ENCODE results near the gene ZNF12.

The ZNF12 gene

DNA sequence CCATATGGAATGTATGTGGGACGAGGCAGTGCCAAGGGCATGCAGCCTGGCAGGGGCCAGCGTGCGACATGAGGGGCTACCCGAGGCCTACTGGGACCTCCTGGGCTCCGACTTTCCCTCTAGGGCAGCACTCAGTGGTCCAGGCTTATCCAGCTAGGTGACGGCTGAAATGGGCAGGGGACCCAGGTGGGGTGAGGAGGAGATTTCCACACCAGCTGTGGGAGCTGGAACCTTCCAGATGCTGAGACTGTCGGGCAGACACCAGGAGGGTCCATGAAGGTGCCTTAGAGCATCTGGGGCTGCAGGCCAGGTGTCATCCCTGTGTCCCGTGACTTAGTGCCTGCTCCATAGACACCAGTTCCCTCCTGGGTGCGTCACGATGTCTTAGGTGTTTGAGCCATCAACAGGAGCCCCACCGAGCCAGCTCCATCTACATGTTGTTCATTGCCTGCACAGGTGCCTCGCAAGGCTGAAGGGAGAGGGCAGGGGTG lies 56.2 kb downstream of the ZNF12 start:
- no peak for DNase-seq (ENCODE audit: low read depth)
- no peak overlapping the region for H3K4me3 ChIP-seq (ENCODE audit: low read depth, low read length)

DNA sequence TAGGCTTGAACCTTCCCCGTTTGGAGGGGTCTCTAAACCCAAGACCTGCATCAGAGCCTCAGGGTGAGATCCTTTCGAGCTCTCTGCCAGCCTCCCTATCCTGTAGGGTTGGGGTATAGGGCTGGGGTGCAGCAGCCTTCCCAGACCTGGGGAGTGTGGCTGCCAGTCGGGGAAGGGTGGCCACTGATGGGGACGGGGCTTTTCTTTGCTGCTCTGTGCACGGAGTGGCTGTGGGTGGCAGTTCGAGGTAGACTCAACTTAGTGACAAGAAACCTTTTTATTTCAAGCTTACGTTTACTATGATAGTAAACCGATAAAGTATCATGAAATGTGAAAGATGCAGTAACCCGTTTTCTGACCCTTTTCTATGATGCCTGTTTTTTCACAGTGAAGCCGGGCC lies 56.7 kb downstream of the ZNF12 start:
- DNase-seq (ENCODE audit: low read depth) = no peak
- no peak for TF ChIP-seq MYC (IDR thresholded peaks at IDR 0.05; ENCODE audit: low read depth, low read length)
- TF ChIP-seq, protein P1, sequence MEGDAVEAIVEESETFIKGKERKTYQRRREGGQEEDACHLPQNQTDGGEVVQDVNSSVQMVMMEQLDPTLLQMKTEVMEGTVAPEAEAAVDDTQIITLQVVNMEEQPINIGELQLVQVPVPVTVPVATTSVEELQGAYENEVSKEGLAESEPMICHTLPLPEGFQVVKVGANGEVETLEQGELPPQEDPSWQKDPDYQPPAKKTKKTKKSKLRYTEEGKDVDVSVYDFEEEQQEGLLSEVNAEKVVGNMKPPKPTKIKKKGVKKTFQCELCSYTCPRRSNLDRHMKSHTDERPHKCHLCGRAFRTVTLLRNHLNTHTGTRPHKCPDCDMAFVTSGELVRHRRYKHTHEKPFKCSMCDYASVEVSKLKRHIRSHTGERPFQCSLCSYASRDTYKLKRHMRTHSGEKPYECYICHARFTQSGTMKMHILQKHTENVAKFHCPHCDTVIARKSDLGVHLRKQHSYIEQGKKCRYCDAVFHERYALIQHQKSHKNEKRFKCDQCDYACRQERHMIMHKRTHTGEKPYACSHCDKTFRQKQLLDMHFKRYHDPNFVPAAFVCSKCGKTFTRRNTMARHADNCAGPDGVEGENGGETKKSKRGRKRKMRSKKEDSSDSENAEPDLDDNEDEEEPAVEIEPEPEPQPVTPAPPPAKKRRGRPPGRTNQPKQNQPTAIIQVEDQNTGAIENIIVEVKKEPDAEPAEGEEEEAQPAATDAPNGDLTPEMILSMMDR (IDR thresholded peaks at IDR 0.05; ENCODE audit: low read depth, low read length) = no peak
- TF ChIP-seq POLR2A (IDR thresholded peaks at IDR 0.05; ENCODE audit: extremely low read depth, insufficient read length) = no peak
- TF ChIP-seq MAX (IDR thresholded peaks at IDR 0.05; ENCODE audit: low read depth, low read length) = no peak
- no peak overlapping the region for H3K4me3 ChIP-seq (ENCODE audit: low read depth, low read length)

More for the DNA sequence above, 56.2 kb downstream of the ZNF12 start:
- no peak for TF ChIP-seq POLR2A (IDR thresholded peaks at IDR 0.05; ENCODE audit: extremely low read depth, insufficient read length)
- TF ChIP-seq MYC (IDR thresholded peaks at IDR 0.05; ENCODE audit: low read depth, low read length) = no peak
- TF ChIP-seq, protein P1 (IDR thresholded peaks at IDR 0.05; ENCODE audit: low read depth, low read length) = no peak
- no peak for TF ChIP-seq MAX (IDR thresholded peaks at IDR 0.05; ENCODE audit: low read depth, low read length)

- TF ChIP-seq, protein P1 (IDR thresholded peaks at IDR 0.05; ENCODE audit: low read depth, low read length) = no peak
- TF ChIP-seq MAX (IDR thresholded peaks at IDR 0.05; ENCODE audit: low read depth, low read length) (no peak), MYC (IDR thresholded peaks at IDR 0.05; ENCODE audit: low read depth, low read length) (no peak), POLR2A (IDR thresholded peaks at IDR 0.05; ENCODE audit: extremely low read depth, insufficient read length) (no peak)
- DNase-seq (ENCODE audit: low read depth) = no peak
Observed at GRCh38 chr7:6649241-6649961, 57.3 kb downstream of the ZNF12 start.

GRCh38 chr7:6648815-6649104 lies 58.0 kb downstream of the ZNF12 start:
- DNase-seq (ENCODE audit: low read depth) = no peak
- no peak overlapping the region for H3K4me3 ChIP-seq (ENCODE audit: low read depth, low read length)
- TF ChIP-seq, protein P1 (IDR thresholded peaks at IDR 0.05; ENCODE audit: low read depth, low read length) = no peak
- no peak for TF ChIP-seq MYC (IDR thresholded peaks at IDR 0.05; ENCODE audit: low read depth, low read length)
- TF ChIP-seq MAX (IDR thresholded peaks at IDR 0.05; ENCODE audit: low read depth, low read length) = no peak
- TF ChIP-seq POLR2A (IDR thresholded peaks at IDR 0.05; ENCODE audit: extremely low read depth, insufficient read length) = no peak

More at GRCh38 chr7:6649241-6649961, 57.3 kb downstream of the ZNF12 start:
- H3K4me3 ChIP-seq (ENCODE audit: low read depth, low read length) = no peak overlapping the region

- DNase-seq (ENCODE audit: low read depth) = no peak
- no peak for TF ChIP-seq POLR2A (IDR thresholded peaks at IDR 0.05; ENCODE audit: extremely low read depth, insufficient read length)
- TF ChIP-seq MAX (IDR thresholded peaks at IDR 0.05; ENCODE audit: low read depth, low read length) = no peak
- TF ChIP-seq, protein P1 (IDR thresholded peaks at IDR 0.05; ENCODE audit: low read depth, low read length) = no peak
- TF ChIP-seq MYC (IDR thresholded peaks at IDR 0.05; ENCODE audit: low read depth, low read length) = no peak
- no peak overlapping the region for H3K4me3 ChIP-seq (ENCODE audit: low read depth, low read length)
Observed at GRCh38 chr7:6648066-6648814, 58.5 kb downstream of the ZNF12 start.
